H1 (cell line): ENCODE data around the gene YBX2. TPM values are rescaled to one million over a fixed set of nuclear protein-coding genes. Genes with fewer than 3 reads are reported as not detected.
"Not testable (repeated sequence)": the region's sequence is repeated elsewhere in the genome, so short reads cannot be mapped to it uniquely, and the experiment has no call there.

Experiments
- CTCF ChIA-PET: fragments of 300-600 bp; sonication (Branson Sonifier 250); formaldehyde crosslinking; loops from one replicate; lab custom pipeline; 2021; ENCODE audit not compliant: partially characterized antibody; lab: Charles Lee
- POLR2A ChIA-PET: fragments of 300-600 bp; sonication (Branson Sonifier 250); formaldehyde crosslinking; loops from one replicate; lab custom pipeline; 2021; ENCODE audit warnings: inconsistent platforms; ENCODE audit not compliant: partially characterized antibody; lab: Charles Lee
- DNase-seq, 2 experiments: peaks; one replicate each; pipeline versions ENCODE4 v3.0.0 to v3.0.0-alpha.2; 2010 to 2022; ENCODE audit warnings: low spot score in 2 of 2, low read depth in 1 of 2, mixed read lengths in 1 of 2
- FAIRE-seq: peaks from 2 replicates; lab custom pipeline; 2011; peaks lifted over from hg19 to GRCh38; lab: Jason Lieb, UNC
- H2AFZ ChIP-seq: 2 replicates; pipeline ENCODE4 v1.8.1; 2012; ENCODE audit warnings: low read length, inconsistent platforms
- H2AK5ac ChIP-seq: 2 replicates; pipeline ENCODE4 v1.6.1; 2013; ENCODE audit warnings: low read depth, low read length
- H2BK120ac ChIP-seq: replicated peaks from 2 replicates; pipeline ENCODE3; 2013; ENCODE audit warnings: low read depth, low read length, inconsistent platforms
- H2BK12ac ChIP-seq: 2 replicates; pipeline ENCODE4 v1.6.1; 2013; ENCODE audit warnings: low read depth, low read length
- H2BK15ac ChIP-seq: 2 replicates; pipeline ENCODE4 v1.6.1; 2013; ENCODE audit warnings: low read length
- H2BK20ac ChIP-seq: 2 replicates; pipeline ENCODE4 v1.6.1; 2013; ENCODE audit warnings: low read length
- H2BK5ac ChIP-seq: 2 replicates; pipeline ENCODE4 v1.6.1; 2013; ENCODE audit warnings: low read depth, low read length
- H3K14ac ChIP-seq: 2 replicates; pipeline ENCODE4 v1.6.1; 2013; ENCODE audit warnings: inconsistent platforms; ENCODE audit not compliant: insufficient read length
- H3K18ac ChIP-seq: 2 replicates; pipeline ENCODE4 v1.6.1; 2013; ENCODE audit warnings: low read length; ENCODE audit errors: extremely low read depth
- H3K23ac ChIP-seq: 2 replicates; pipeline ENCODE4 v1.6.1; 2013; ENCODE audit warnings: inconsistent platforms; ENCODE audit not compliant: insufficient read length
- H3K23me2 ChIP-seq: 2 replicates; pipeline ENCODE4 v1.6.1; 2013; ENCODE audit warnings: low read depth, low read length
- H3K27ac ChIP-seq: 2 replicates; pipeline ENCODE4 v1.6.1; 2011; ENCODE audit warnings: low read depth, low read length, inconsistent platforms
- H3K27me3 ChIP-seq, 4 experiments: replicated peaks in 1 of 4; 1 replicate in 1 of 4; 2 replicates in 3 of 4; pipeline versions ENCODE4 v1.6.1 to v1.8.1; 2011 to 2013; ENCODE audit warnings: low read length in 3 of 4, mild to moderate bottlenecking in 3 of 4, inconsistent platforms in 2 of 4, mixed read lengths in 2 of 4, moderate library complexity in 1 of 4; ENCODE audit not compliant: control insufficient read depth in 3 of 4, insufficient read depth in 3 of 4; ENCODE audit errors: extremely low read depth in 1 of 4
- H3K36me3 ChIP-seq, 4 experiments: 2 replicates each; pipeline versions ENCODE4 v1.6.1 to v1.8.1; 2011 to 2013; ENCODE audit warnings: mild to moderate bottlenecking in 4 of 4, low read length in 3 of 4, moderate library complexity in 2 of 4, control low read depth in 1 of 4, inconsistent platforms in 1 of 4; ENCODE audit not compliant: insufficient read depth in 4 of 4, control insufficient read depth in 2 of 4
- H3K4ac ChIP-seq: replicated peaks from 2 replicates; pipeline ENCODE3; 2013; ENCODE audit warnings: low read length, low read depth, mixed read lengths, inconsistent platforms; ENCODE audit not compliant: insufficient read length
- H3K4me1 ChIP-seq, 4 experiments: replicated peaks in 1 of 4; 1 replicate in 1 of 4; 2 replicates in 3 of 4; pipeline versions ENCODE4 v1.6.1 to v1.8.1; 2011 to 2013; ENCODE audit warnings: low read length in 3 of 4, inconsistent platforms in 2 of 4, mixed read lengths in 1 of 4; ENCODE audit not compliant: insufficient read depth in 4 of 4, control insufficient read depth in 3 of 4
- H3K4me2 ChIP-seq, 2 experiments: 2 replicates each; pipeline versions ENCODE4 v1.6.1 to v1.8.1; 2011 to 2013; ENCODE audit warnings: low read depth in 2 of 2, low read length in 2 of 2, control low read depth in 1 of 2, inconsistent platforms in 1 of 2, mild to moderate bottlenecking in 1 of 2; ENCODE audit not compliant: insufficient read depth in 1 of 2
- H3K4me3 ChIP-seq, 4 experiments: fragments of 200-600, 300-600 bp in 1 of 4; sonication (generic), shearing (Covaris generic), sonication (Bioruptor Twin) in 1 of 4; 2 replicates each; pipeline versions ENCODE4 v1.5.1 to v1.8.1; 2011 to 2016; ENCODE audit warnings: low read length in 4 of 4, low read depth in 3 of 4, control low read depth in 2 of 4, inconsistent platforms in 2 of 4, mild to moderate bottlenecking in 2 of 4, mixed read lengths in 1 of 4, moderate library complexity in 1 of 4; ENCODE audit not compliant: insufficient read depth in 2 of 4; ENCODE audit errors: extremely low read depth in 1 of 4
- H3K56ac ChIP-seq: replicated peaks from 2 replicates; pipeline ENCODE3; 2013; ENCODE audit warnings: low read depth, mild to moderate bottlenecking, mixed read lengths, low read length, inconsistent platforms; ENCODE audit not compliant: insufficient read length
- H3K79me1 ChIP-seq: 2 replicates; pipeline ENCODE4 v1.6.1; 2013; ENCODE audit warnings: low read depth, low read length, control low read depth
- H3K79me2 ChIP-seq, 2 experiments: 2 replicates each; pipeline versions ENCODE4 v1.6.1 to v1.8.1; 2012 to 2013; ENCODE audit warnings: low read length in 2 of 2, mild to moderate bottlenecking in 2 of 2, inconsistent platforms in 1 of 2; ENCODE audit not compliant: insufficient read depth in 2 of 2, control insufficient read depth in 1 of 2
- H3K9ac ChIP-seq, 4 experiments: replicated peaks in 1 of 4; 1 replicate in 1 of 4; 2 replicates in 3 of 4; pipeline versions ENCODE4 v1.6.1 to v1.8.1; 2011 to 2013; ENCODE audit warnings: low read depth in 3 of 4, low read length in 3 of 4, control low read depth in 2 of 4, mild to moderate bottlenecking in 2 of 4, moderate library complexity in 2 of 4, inconsistent platforms in 1 of 4; ENCODE audit errors: extremely low read depth in 1 of 4
- H3K9me3 ChIP-seq, 2 experiments: 2 replicates each; pipeline versions ENCODE4 v1.6.1 to v1.8.1; 2012 to 2013; ENCODE audit warnings: mild to moderate bottlenecking in 2 of 2, moderate library complexity in 2 of 2, control low read depth in 1 of 2, inconsistent platforms in 1 of 2, low read depth in 1 of 2, low read length in 1 of 2, mixed read lengths in 1 of 2; ENCODE audit not compliant: insufficient read depth in 2 of 2
- H4K20me1 ChIP-seq, 2 experiments: replicated peaks in 1 of 2; 2 replicates each; pipeline versions ENCODE3 to v1.8.1; 2011 to 2013; ENCODE audit warnings: inconsistent platforms in 2 of 2, low read length in 2 of 2, mild to moderate bottlenecking in 1 of 2; ENCODE audit not compliant: insufficient read depth in 2 of 2, control insufficient read depth in 1 of 2
- H4K5ac ChIP-seq: 2 replicates; pipeline ENCODE4 v1.6.1; 2013; ENCODE audit warnings: low read length, low read depth, mixed read lengths, inconsistent platforms; ENCODE audit not compliant: insufficient read length
- H4K8ac ChIP-seq: 2 replicates; pipeline ENCODE4 v1.8.0; 2013; ENCODE audit warnings: mild to moderate bottlenecking, moderate library complexity, low read length, inconsistent platforms; ENCODE audit not compliant: insufficient read depth; ENCODE audit errors: extremely low read depth
- H4K91ac ChIP-seq: replicated peaks from 2 replicates; pipeline ENCODE3; 2013; ENCODE audit warnings: low read length, mixed read lengths, inconsistent platforms; ENCODE audit not compliant: insufficient read length
- WGBS, 2 experiments: shearing (Covaris generic) in 1 of 2; methylation state at CpG; one replicate each; pipeline versions ENCODE4 v1.1.6 to v1.1.7; 2013 to 2015; ENCODE audit warnings: low lambda C conversion rate in 2 of 2, mixed read lengths in 2 of 2, inconsistent platforms in 1 of 2, low coverage in 1 of 2, missing lambda C conversion rate in 1 of 2; ENCODE audit not compliant: insufficient replicate concordance in 2 of 2, insufficient coverage in 1 of 2, insufficient read length in 1 of 2; ENCODE audit errors: extremely low coverage in 1 of 2, missing lambda C conversion rate in 1 of 2; 5-methylcytosine and 5-hydroxymethylcytosine counted together
- polyA plus RNA-seq, 7 experiments: library from polyadenylated mRNA; depleted of rRNA in 3 of 7; stranded (reverse) in 5 of 7; unstranded in 2 of 7; fragments of >200 nt in 5 of 7; fragments of 200-250 nt in 2 of 7; gene quantifications; 1 replicate in 5 of 7; 2 replicates in 1 of 7; 4 replicates in 1 of 7; pipeline versions ENCODE4 v1.2.1 to v1.2.3, GENCODE V29; 2011 to 2013; ENCODE audit warnings: missing spikeins in 2 of 7, mixed read lengths in 2 of 7
- total RNA-seq: library from RNA; stranded (reverse); fragmentation: NEBNext Ultra II Directional; extraction: Animal tissue kit (Norgen Biotek cat#: 25700); gene quantifications from 2 replicates; pipeline ENCODE4 v1.2.1, GENCODE V29; 2021

The YBX2 gene
- total and polyA plus RNA-seq, 2 of the 8 experiments (the other 6 are each of a cell fraction or from before 2014, with no cell fraction given) = 19.2 to 30.5 TPM

DNA sequence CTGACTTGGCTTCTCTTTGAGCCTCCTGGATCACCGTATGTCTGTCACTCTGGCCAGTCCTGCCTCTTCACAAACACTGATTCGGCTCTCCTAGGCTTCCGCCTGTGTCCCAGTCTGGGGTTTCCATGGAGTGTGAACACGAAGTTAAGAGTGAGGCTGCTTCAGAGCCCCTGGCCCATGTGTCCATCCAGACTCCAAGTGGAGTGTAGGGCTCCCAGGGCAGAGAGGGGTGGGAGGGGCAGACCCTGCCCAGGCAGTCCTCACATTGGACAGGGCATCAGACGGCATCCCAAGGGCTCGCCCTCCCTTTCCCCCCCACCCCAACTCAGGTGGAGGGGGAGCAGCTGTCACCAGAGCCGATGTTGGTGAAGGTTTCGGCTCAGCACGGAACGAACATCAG, 50.6 kb downstream of the YBX2 start:
- not testable (repeated sequence) for H3K9ac ChIP-seq, H3K23ac ChIP-seq, H2BK12ac ChIP-seq, H2BK15ac ChIP-seq, H3K9me3 ChIP-seq, H4K91ac ChIP-seq, H3K27ac ChIP-seq, H3K4me3 ChIP-seq, H3K4ac ChIP-seq, H2AK5ac ChIP-seq, H3K14ac ChIP-seq, H3K56ac ChIP-seq, DNase-seq, FAIRE-seq, H2BK120ac ChIP-seq, H2BK5ac ChIP-seq, H4K20me1 ChIP-seq, H2AFZ ChIP-seq, H3K79me1 ChIP-seq, H4K8ac ChIP-seq, H2BK20ac ChIP-seq, H3K18ac ChIP-seq, H4K5ac ChIP-seq, H3K27me3 ChIP-seq
- CTCF ChIA-PET = interaction anchor here (0.8 to 4.1 kb wide), 2 partner anchors 10 to 23 kb away, joined by 3 to 27 read pairs; partner anchors contain the start of gene ACADVL
- Histone ChIP-seq H3K79me2 (peaks cover 4 to 44% of the 10 kb centered on the region in 2 experiments), H3K4me1 (peaks cover 5 to 13% (median 6%) of the 10 kb centered on the region in 4 experiments; a peak in 6 of 7 replicates), H3K36me3 (peaks cover 9 to 39% (median 24%) of the 10 kb centered on the region in 4 experiments; a peak in 6 of 8 replicates), H3K4me2 (peak overlapping the region in 1 of 2 experiments; percentile 93; a peak in 1 of 4 replicates), H3K23me2 (peaks cover 18% of the 10 kb centered on the region)
- 92% methylated on average over 8 of the region's 10 CpGs; no CpG with 5 or more reads in 1 of the 2 experiments for WGBS, 2 experiments
- POLR2A ChIA-PET = interaction anchor here (0.8 to 19.7 kb wide), 6 partner anchors 13 to 72 kb away, joined by 3 to 386 read pairs (median 64); partner anchors contain the start of genes ACADVL, CLDN7 and DLG4
